ENCODE measurements around the gene PPIP5K2. TPM values are rescaled to one million over a fixed set of nuclear protein-coding genes. Genes with fewer than 3 reads are reported as not detected.

The PPIP5K2 gene
- polyA plus RNA-seq, 3 donors, result 23.1 to 66.0 (median 41.1) TPM

DNA sequence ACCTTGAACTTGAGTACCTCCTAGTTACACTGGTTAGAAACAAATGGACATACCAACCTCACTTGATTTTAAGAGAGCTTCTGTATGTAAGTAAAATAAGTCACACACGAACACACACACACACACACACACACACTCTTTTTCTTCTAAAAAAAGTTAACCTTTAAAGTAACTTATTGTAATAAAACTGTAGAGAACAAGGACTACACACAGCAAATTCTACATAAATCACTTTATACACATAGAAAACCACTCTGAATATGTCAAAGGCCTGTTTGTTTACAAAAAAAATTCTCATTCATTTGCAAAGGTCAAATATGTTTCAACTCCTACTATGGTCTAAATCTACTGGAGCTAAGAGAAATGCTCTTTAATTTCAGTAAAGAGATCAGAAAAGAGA, 29.3 kb upstream of the PPIP5K2 start:
- H3K79me2 ChIP-seq (ENCODE audit: insufficient read depth, low read length), result no peaks in the 10 kb centered on the region
- no peaks in the 10 kb centered on the region for H4K20me1 ChIP-seq (ENCODE audit: insufficient read depth, low read length)
- H3K9me3 ChIP-seq (replicated peaks in 1 of 2; ENCODE audit: control insufficient read depth in 1 of 2, insufficient read depth in 1 of 2, low read length in 2 of 2), result peaks cover 0 to 4% of the 10 kb centered on the region in 2 donors
- peaks cover 1 to 9% (median 2%) of the 10 kb centered on the region in 7 donors for H3K9me3 Mint-ChIP-seq
- H3K4me1 Mint-ChIP-seq, result peaks cover 2% of the 10 kb centered on the region
- H3K27ac ChIP-seq (ENCODE audit: low read depth in 1 of 2, low read length in 2 of 2), result no peak overlapping the region
- H3K27me3 ChIP-seq (ENCODE audit: control insufficient read depth in 2 of 2, insufficient read depth in 2 of 2, low read length in 2 of 2), result no peaks in the 10 kb centered on the region
- no peak overlapping the region for H3K27ac Mint-ChIP-seq
- WGBS (ENCODE audit: insufficient coverage), result no CpG with 5 or more reads among the region's 1 CpG
- no peak overlapping the region for H3K4me3 Mint-ChIP-seq
- peaks cover 53 to 64% of the 10 kb centered on the region in 2 donors for H3K36me3 Mint-ChIP-seq
- TF ChIP-seq, protein P1, sequence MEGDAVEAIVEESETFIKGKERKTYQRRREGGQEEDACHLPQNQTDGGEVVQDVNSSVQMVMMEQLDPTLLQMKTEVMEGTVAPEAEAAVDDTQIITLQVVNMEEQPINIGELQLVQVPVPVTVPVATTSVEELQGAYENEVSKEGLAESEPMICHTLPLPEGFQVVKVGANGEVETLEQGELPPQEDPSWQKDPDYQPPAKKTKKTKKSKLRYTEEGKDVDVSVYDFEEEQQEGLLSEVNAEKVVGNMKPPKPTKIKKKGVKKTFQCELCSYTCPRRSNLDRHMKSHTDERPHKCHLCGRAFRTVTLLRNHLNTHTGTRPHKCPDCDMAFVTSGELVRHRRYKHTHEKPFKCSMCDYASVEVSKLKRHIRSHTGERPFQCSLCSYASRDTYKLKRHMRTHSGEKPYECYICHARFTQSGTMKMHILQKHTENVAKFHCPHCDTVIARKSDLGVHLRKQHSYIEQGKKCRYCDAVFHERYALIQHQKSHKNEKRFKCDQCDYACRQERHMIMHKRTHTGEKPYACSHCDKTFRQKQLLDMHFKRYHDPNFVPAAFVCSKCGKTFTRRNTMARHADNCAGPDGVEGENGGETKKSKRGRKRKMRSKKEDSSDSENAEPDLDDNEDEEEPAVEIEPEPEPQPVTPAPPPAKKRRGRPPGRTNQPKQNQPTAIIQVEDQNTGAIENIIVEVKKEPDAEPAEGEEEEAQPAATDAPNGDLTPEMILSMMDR (IDR thresholded peaks at IDR 0.05), result no peak
- no peaks in the 10 kb centered on the region for H3K27me3 Mint-ChIP-seq (ENCODE audit: low read depth in 3 of 3)
- peaks cover 23 to 63% of the 10 kb centered on the region in 2 donors for H3K36me3 ChIP-seq (replicated peaks in 1 of 2; ENCODE audit: control insufficient read depth in 1 of 2, insufficient read depth in 2 of 2, low read length in 2 of 2)
- no peak overlapping the region for H3K4me3 ChIP-seq (replicated peaks in 1 of 3; ENCODE audit: low read depth in 2 of 3, low read length in 3 of 3)
- H3K4me2 ChIP-seq (replicated peaks; ENCODE audit: extremely low read depth, low read length, poor library complexity, severe bottlenecking), result no peak overlapping the region
- no peaks in the 10 kb centered on the region for H3K4me1 ChIP-seq (ENCODE audit: control insufficient read depth in 1 of 2, insufficient read depth in 2 of 2, low read length in 2 of 2)
- no peak overlapping the region for H3K9ac ChIP-seq (ENCODE audit: insufficient read depth, low read length, poor library complexity, severe bottlenecking)
- DNase-seq, result no peak
- intact Hi-C loops (cut with micrococcal nuclease), result no loop called here
- H2AFZ ChIP-seq (ENCODE audit: insufficient read depth, low read depth, low read length, poor library complexity, severe bottlenecking), result no peak overlapping the region

DNA sequence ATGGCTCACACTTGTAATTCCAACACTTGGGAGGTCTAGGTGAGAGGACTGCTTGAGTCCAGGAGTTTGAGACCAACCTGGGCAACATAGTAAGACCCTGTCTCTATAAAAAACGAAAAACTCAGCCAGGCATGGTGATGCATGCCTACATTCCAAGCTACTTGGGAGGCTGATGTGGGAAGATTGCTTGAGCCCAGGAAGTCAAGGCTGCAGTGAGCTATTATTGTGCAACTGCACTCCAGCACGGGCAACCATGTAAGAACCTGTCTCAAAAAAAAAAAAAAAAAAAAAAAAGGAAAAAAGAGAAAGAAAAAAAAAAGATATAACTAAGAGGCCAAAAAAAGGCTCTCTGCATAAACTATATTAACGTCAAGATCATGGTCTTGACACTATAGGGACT, 27.4 kb upstream of the PPIP5K2 start:
- WGBS (ENCODE audit: insufficient coverage), result no CpG with 5 or more reads among the region's 3 CpGs
- H3K9ac ChIP-seq (ENCODE audit: insufficient read depth, low read length, poor library complexity, severe bottlenecking), result no peak overlapping the region
- peaks cover 7% of the 10 kb centered on the region for H3K4me1 Mint-ChIP-seq

More for the DNA sequence above, 27.4 kb upstream of the PPIP5K2 start:
- Histone ChIP-seq H3K4me2 (replicated peaks; ENCODE audit: extremely low read depth, low read length, poor library complexity, severe bottlenecking) (no peak overlapping the region), H3K4me3 (replicated peaks in 1 of 3; ENCODE audit: low read depth in 2 of 3, low read length in 3 of 3) (no peak overlapping the region), H3K36me3 (replicated peaks in 1 of 2; ENCODE audit: control insufficient read depth in 1 of 2, insufficient read depth in 2 of 2, low read length in 2 of 2) (peaks cover 9 to 54% of the 10 kb centered on the region in 2 donors), H3K79me2 (ENCODE audit: insufficient read depth, low read length) (no peaks in the 10 kb centered on the region), H3K9me3 (replicated peaks in 1 of 2; ENCODE audit: control insufficient read depth in 1 of 2, insufficient read depth in 1 of 2, low read length in 2 of 2) (no peaks in the 10 kb centered on the region), H3K27me3 (ENCODE audit: control insufficient read depth in 2 of 2, insufficient read depth in 2 of 2, low read length in 2 of 2) (no peaks in the 10 kb centered on the region), H3K27ac (ENCODE audit: low read depth in 1 of 2, low read length in 2 of 2) (no peak overlapping the region), H3K4me1 (ENCODE audit: control insufficient read depth in 1 of 2, insufficient read depth in 2 of 2, low read length in 2 of 2) (no peaks in the 10 kb centered on the region), H4K20me1 (ENCODE audit: insufficient read depth, low read length) (no peaks in the 10 kb centered on the region), H2AFZ (ENCODE audit: insufficient read depth, low read depth, low read length, poor library complexity, severe bottlenecking) (no peak overlapping the region)
- Mint-ChIP-seq H3K9me3 (peaks cover 0 to 9% (median 1%) of the 10 kb centered on the region in 7 donors), H3K27me3 (ENCODE audit: low read depth in 3 of 3) (no peaks in the 10 kb centered on the region), H3K4me3 (no peak overlapping the region), H3K36me3 (peaks cover 51 to 54% of the 10 kb centered on the region in 2 donors), H3K27ac (no peak overlapping the region)
- no peak for DNase-seq
- intact Hi-C loops (cut with micrococcal nuclease), result no loop called here
- TF ChIP-seq, protein P1 (IDR thresholded peaks at IDR 0.05), result no peak
